HepG2 (cell line): ENCODE measurements around the gene ADGRL3. TPM values are rescaled to one million over a fixed set of nuclear protein-coding genes. Genes with fewer than 3 reads are reported as not detected.

ENCODE experiments used
- ATAC-seq: fragments of 200-7000 bp; cut with Tn5 transposase; 3 replicates; pipeline ENCODE4 v1.9.1; 2020; ENCODE audit warnings: mild to moderate bottlenecking, moderate library complexity
- BruUV-seq: library from RNA; stranded (reverse); fragments of 400-500 nt; replicated peaks from 2 replicates; lab custom pipeline; 2021; lab: Mats Ljungman, UMichigan
- CTCF ChIA-PET: fragments of 300-600 bp; formaldehyde crosslinking; extraction: SDS; loops from one replicate; lab custom pipeline; 2021; ENCODE audit warnings: low total read pairs, inconsistent platforms, low intra/inter-chr PET ratio; lab: Yijun Ruan, JAX
- POLR2A ChIA-PET: fragments of 350-600 bp; sonication (Branson Sonifier 250); formaldehyde crosslinking; loops from one replicate; lab custom pipeline; 2020; ENCODE audit warnings: antibody characterized with exemption, inconsistent platforms; lab: Yijun Ruan, JAX
- DNase-seq: peaks from one replicate; pipeline ENCODE4 v3.0.0-alpha.2; 2015; ENCODE audit warnings: low spot score
- FAIRE-seq: peaks from 3 replicates; lab custom pipeline; 2011; peaks lifted over from hg19 to GRCh38; lab: Jason Lieb, UNC
- H2AFZ ChIP-seq: one replicate; pipeline ENCODE4 v1.6.1; 2011; ENCODE audit warnings: low read length, inconsistent platforms
- H3K27ac ChIP-seq: fragments of 300-600 bp; 3 replicates; pipeline ENCODE4 v1.8.0; 2011; ENCODE audit warnings: mixed run types, mild to moderate bottlenecking, mixed read lengths, low read length, inconsistent platforms; ENCODE audit not compliant: insufficient read depth; ENCODE audit errors: extremely low read length
- H3K27me3 ChIP-seq, 2 experiments: fragments of 200-600 bp in 1 of 2; 2 replicates in 1 of 2; 3 replicates in 1 of 2; pipeline versions ENCODE4 v1.6.0 to v1.8.0; 2011; ENCODE audit warnings: low read length in 2 of 2, mild to moderate bottlenecking in 2 of 2, moderate library complexity in 2 of 2, inconsistent platforms in 1 of 2; ENCODE audit not compliant: insufficient read depth in 2 of 2, control insufficient read depth in 1 of 2
- H3K36me3 ChIP-seq, 2 experiments: fragments of 200-600 bp in 1 of 2; replicated peaks in 1 of 2; 2 replicates in 1 of 2; 3 replicates in 1 of 2; pipeline versions ENCODE4 v1.5.1 to v1.8.0; 2011; ENCODE audit warnings: low read length in 2 of 2, inconsistent platforms in 1 of 2; ENCODE audit not compliant: insufficient read depth in 2 of 2, control insufficient read depth in 1 of 2
- H3K4me1 ChIP-seq: 2 replicates; pipeline ENCODE4 v1.5.1; 2012; ENCODE audit warnings: low read length, inconsistent platforms; ENCODE audit not compliant: insufficient read depth
- H3K4me2 ChIP-seq: 2 replicates; pipeline ENCODE4 v1.6.0; 2011; ENCODE audit warnings: low read depth, low read length, inconsistent platforms
- H3K4me3 ChIP-seq, 3 experiments: fragments of 200-600 bp in 1 of 3; sonication (generic), shearing (Covaris generic) in 1 of 3; replicated peaks in 1 of 3; 2 replicates each; pipeline ENCODE4 v1.5.1; 2011 to 2016; ENCODE audit warnings: low read length in 3 of 3, inconsistent platforms in 2 of 3, low read depth in 2 of 3, mild to moderate bottlenecking in 2 of 3, control low read depth in 1 of 3, mixed read lengths in 1 of 3; ENCODE audit not compliant: insufficient read depth in 1 of 3
- H3K79me2 ChIP-seq: one replicate; pipeline ENCODE4 v1.6.1; 2011; ENCODE audit warnings: low read length, inconsistent platforms; ENCODE audit not compliant: insufficient read depth
- H3K9ac ChIP-seq: 2 replicates; pipeline ENCODE4 v1.6.0; 2011; ENCODE audit warnings: mild to moderate bottlenecking, low read depth, low read length, inconsistent platforms; ENCODE audit not compliant: insufficient read depth
- H3K9me3 ChIP-seq: 2 replicates; pipeline ENCODE4 v1.5.1; 2012; ENCODE audit warnings: mild to moderate bottlenecking, low read length
- H4K20me1 ChIP-seq: 2 replicates; pipeline ENCODE4 v1.6.0; 2011; ENCODE audit warnings: inconsistent platforms, mild to moderate bottlenecking, low read length, moderate library complexity; ENCODE audit not compliant: insufficient read depth
- NFAT5 ChIP-seq: sonication (generic); formaldehyde crosslinking; IDR thresholded peaks from 2 replicates; pipeline ENCODE4 v1.4.0; 2020; ENCODE audit warnings: missing genetic modification reagents
- NR0B2 ChIP-seq: sonication (generic); formaldehyde crosslinking; IDR thresholded peaks from 2 replicates; pipeline ENCODE4 v1.4.0; 2020; ENCODE audit warnings: mild to moderate bottlenecking, missing genetic modification reagents
- NR1H2 ChIP-seq: sonication (generic); formaldehyde crosslinking; IDR thresholded peaks from 2 replicates; pipeline ENCODE4 v1.8.1; 2022; ENCODE audit warnings: low read depth, missing genetic modification reagents, borderline replicate concordance
- NR2C2 ChIP-seq: sonication (generic); formaldehyde crosslinking; IDR thresholded peaks from 2 replicates; pipeline ENCODE4 v1.4.0; 2020; ENCODE audit warnings: missing genetic modification reagents, mild to moderate bottlenecking, moderate library complexity, borderline replicate concordance
- PHF20 ChIP-seq: sonication (generic); formaldehyde crosslinking; IDR thresholded peaks from 2 replicates; pipeline ENCODE4 v1.5.0; 2020; ENCODE audit warnings: mild to moderate bottlenecking, missing genetic modification reagents
- RELA ChIP-seq: sonication (generic); formaldehyde crosslinking; IDR thresholded peaks from 2 replicates; pipeline ENCODE4 v1.4.0; 2020; ENCODE audit warnings: missing genetic modification reagents
- SSRP1 ChIP-seq: IDR thresholded peaks from 2 replicates; pipeline ENCODE4 v1.6.1; 2016; ENCODE audit warnings: control low read depth
- TEAD2 ChIP-seq: sonication (generic); formaldehyde crosslinking; IDR thresholded peaks from 2 replicates; pipeline ENCODE4 v1.9.0; 2021; ENCODE audit warnings: missing genetic modification reagents
- ZNF160 ChIP-seq: sonication (generic); formaldehyde crosslinking; IDR thresholded peaks from 2 replicates; pipeline ENCODE4 v1.8.0; 2022; ENCODE audit warnings: mild to moderate bottlenecking, inconsistent platforms, missing genetic modification reagents
- ZNF564 ChIP-seq: sonication (generic); formaldehyde crosslinking; IDR thresholded peaks from 2 replicates; pipeline ENCODE4 v1.8.1; 2023; ENCODE audit warnings: mild to moderate bottlenecking, missing genetic modification reagents
- ZNF646 ChIP-seq: sonication (generic); formaldehyde crosslinking; IDR thresholded peaks from 2 replicates; pipeline ENCODE4 v1.9.0; 2021; ENCODE audit warnings: mild to moderate bottlenecking, missing genetic modification reagents
- ZNF75D ChIP-seq: sonication (generic); formaldehyde crosslinking; IDR thresholded peaks from 2 replicates; pipeline ENCODE4 v1.8.1; 2023; ENCODE audit warnings: missing genetic modification reagents, mild to moderate bottlenecking, borderline replicate concordance
- WGBS: methylation state at CpG from one replicate; pipeline ENCODE4 v1.1.6; 2017; ENCODE audit warnings: low lambda C conversion rate; 5-methylcytosine and 5-hydroxymethylcytosine counted together
- in situ Hi-C: cut with HindIII; loops from 2 replicates; pipeline ENCODE4 v1.10.0; 2017; ENCODE audit warnings: low pct_unique_long_range_greater_than_20kb; ENCODE audit not compliant: extremely low pct_ligation_motif_present
- intact Hi-C: fragments of 100-400 bp; cut with micrococcal nuclease; formaldehyde crosslinking; loops from one replicate; pipeline ENCODE4 v1.10.0; 2022; ENCODE audit not compliant: unreplicated experiment
- polyA plus RNA-seq, 8 experiments: library from polyadenylated mRNA; depleted of rRNA in 3 of 8; stranded (reverse) in 7 of 8; unstranded in 1 of 8; fragments of >200 nt; fragmentation: Illumina TruSeq in 4 of 8; extraction: Trizol in 4 of 8; gene quantifications; 2 replicates each; pipeline versions ENCODE4 v1.2.1 to v1.2.3, GENCODE V29; 2011 to 2016; ENCODE audit warnings: low read depth in 4 of 8, missing spikeins in 1 of 8, mixed read lengths in 1 of 8; ENCODE audit not compliant: insufficient read depth in 1 of 8
- total RNA-seq, 5 experiments: library from RNA; depleted of rRNA; stranded (reverse); fragments of >200 nt; fragmentation: Illumina TruSeq; extraction: Trizol; gene quantifications; 2 replicates each; pipeline ENCODE4 v1.2.3, GENCODE V29; 2016; ENCODE audit warnings: low read depth in 1 of 5

Gene ADGRL3
- total and polyA plus RNA-seq, 2 of the 13 experiments (the other 11 are each of a cell fraction or from before 2014, with no cell fraction given): 0.04 to 0.05 TPM

- ChIA-PET CTCF (no interaction called here), POLR2A (no interaction called here)
- Histone ChIP-seq H3K9ac (no peak overlapping the region), H3K27ac (no peak overlapping the region), H3K4me1 (peaks cover 16% of the 10 kb centered on the region), H3K79me2 (no peaks in the 10 kb centered on the region), H3K4me3 (no peak overlapping the region), H2AFZ (no peak overlapping the region), H3K4me2 (no peak overlapping the region), H3K9me3 (no peaks in the 10 kb centered on the region), H3K27me3 (no peaks in the 10 kb centered on the region), H3K36me3 (no peaks in the 10 kb centered on the region), H4K20me1 (no peaks in the 10 kb centered on the region)
- in situ Hi-C loops (no loop called here), intact Hi-C loops (no loop called here)
- ATAC-seq (no peak), DNase-seq (no peak), FAIRE-seq (no peak)
- WGBS: 42% methylated on average over 3 of the region's 3 CpGs
- no TSS peak for BruUV-seq
- TF ChIP-seq TEAD2 (no peak), NFAT5 (CRISPR knock-in tag) (no peak), ZNF564 (CRISPR knock-in tag) (no peak), SSRP1 (no peak), RELA (CRISPR knock-in tag) (no peak), NR0B2 (CRISPR knock-in tag) (no peak), NR1H2 (CRISPR knock-in tag) (no peak), ZNF646 (CRISPR knock-in tag) (no peak), ZNF75D (CRISPR knock-in tag) (no peak), NR2C2 (CRISPR knock-in tag) (no peak), PHF20 (CRISPR knock-in tag) (no peak), ZNF160 (CRISPR knock-in tag) (no peak)
Observed at GRCh38 chr4:61559396-61559795, 359.3 kb downstream of the ADGRL3 start.
